ENCODE measurements around the gene SRGAP2B. TPM values are rescaled to one million over a fixed set of nuclear protein-coding genes. Genes with fewer than 3 reads are reported as not detected.
"Not testable (repeated sequence)": the region's sequence is repeated elsewhere in the genome, so short reads cannot be mapped to it uniquely, and the experiment has no call there.

SRGAP2B gene
- total and polyA plus RNA-seq, 2 of the 8 experiments (the other 6 are each of a cell fraction or from before 2014, with no cell fraction given), result 4.9 to 39.5 TPM

- H3K27ac ChIP-seq (ENCODE audit: low read depth, low read length); H3K4ac ChIP-seq (replicated peaks; ENCODE audit: insufficient read length, low read depth, low read length); DNase-seq (ENCODE audit: low read depth in 1 of 2, low spot score in 2 of 2); H2AFZ ChIP-seq (ENCODE audit: low read length); FAIRE-seq; H2BK15ac ChIP-seq (ENCODE audit: low read length); H3K36me3 ChIP-seq (ENCODE audit: control insufficient read depth in 2 of 4, insufficient read depth in 4 of 4, low read length in 3 of 4); H3K4me1 ChIP-seq (replicated peaks in 1 of 4; ENCODE audit: control insufficient read depth in 3 of 4, insufficient read depth in 4 of 4, low read length in 3 of 4); H3K23ac ChIP-seq (ENCODE audit: insufficient read length); H2BK5ac ChIP-seq (ENCODE audit: low read depth, low read length); H3K79me1 ChIP-seq (ENCODE audit: low read depth, low read length); H3K4me3 ChIP-seq (ENCODE audit: extremely low read depth in 1 of 4, insufficient read depth in 2 of 4, low read depth in 3 of 4, low read length in 4 of 4); H4K91ac ChIP-seq (replicated peaks; ENCODE audit: insufficient read length, low read length); H3K9ac ChIP-seq (replicated peaks in 1 of 4; ENCODE audit: extremely low read depth in 1 of 4, low read depth in 3 of 4, low read length in 3 of 4); CTCF ChIA-PET (ENCODE audit: partially characterized antibody); H3K79me2 ChIP-seq (ENCODE audit: control insufficient read depth in 1 of 2, insufficient read depth in 2 of 2, low read length in 2 of 2); H4K8ac ChIP-seq (ENCODE audit: extremely low read depth, insufficient read depth, low read length); H4K20me1 ChIP-seq (replicated peaks in 1 of 2; ENCODE audit: control insufficient read depth in 1 of 2, insufficient read depth in 2 of 2, low read length in 2 of 2); H3K14ac ChIP-seq (ENCODE audit: insufficient read length); H4K5ac ChIP-seq (ENCODE audit: insufficient read length, low read depth, low read length); H3K4me2 ChIP-seq (ENCODE audit: insufficient read depth in 1 of 2, low read depth in 2 of 2, low read length in 2 of 2); H2AK5ac ChIP-seq (ENCODE audit: low read depth, low read length); POLR2A ChIA-PET (ENCODE audit: partially characterized antibody); H3K56ac ChIP-seq (replicated peaks; ENCODE audit: insufficient read length, low read depth, low read length); H2BK120ac ChIP-seq (replicated peaks; ENCODE audit: low read depth, low read length); H2BK20ac ChIP-seq (ENCODE audit: low read length); H3K18ac ChIP-seq (ENCODE audit: extremely low read depth, low read length); H3K9me3 ChIP-seq (ENCODE audit: insufficient read depth in 2 of 2, low read depth in 1 of 2, low read length in 1 of 2); H3K27me3 ChIP-seq (replicated peaks in 1 of 4; ENCODE audit: control insufficient read depth in 3 of 4, extremely low read depth in 1 of 4, insufficient read depth in 3 of 4, low read length in 3 of 4); H2BK12ac ChIP-seq (ENCODE audit: low read depth, low read length); H3K23me2 ChIP-seq (ENCODE audit: low read depth, low read length): not testable (repeated sequence)
- 75% methylated on average over 1 of the region's 3 CpGs; no CpG with 5 or more reads in 1 of the 2 experiments for WGBS, 2 experiments (ENCODE audit: extremely low coverage in 1 of 2, insufficient coverage in 1 of 2, insufficient read length in 1 of 2, insufficient replicate concordance in 2 of 2, low coverage in 1 of 2, low lambda C conversion rate in 2 of 2, missing lambda C conversion rate in 1 of 2)
These were observed 177.0 kb downstream of the SRGAP2B start for GRCh38 chr1:144918027-144918603.
